Measurements from ENCODE around the gene SH2D3C.
"Not testable (repeated sequence)": the region's sequence is repeated elsewhere in the genome, so short reads cannot be mapped to it uniquely, and the experiment has no call there.

Gene SH2D3C

GRCh38 chr9:127785023-127785932 lies 6.8 kb upstream of the SH2D3C start:
- peak; percentile 81 to 86 for DNase-seq

GRCh38 chr9:127783111-127784008 lies 4.9 kb upstream of the SH2D3C start:
- DNase-seq = peak; percentile 49 to 52

GRCh38 chr9:127781806-127782205 lies 3.3 kb upstream of the SH2D3C start:
- DNase-seq = no peak

- DNase-seq = not testable (repeated sequence)
These were observed 2.4 kb upstream of the SH2D3C start for GRCh38 chr9:127780909-127781308.

- DNase-seq = no peak
These were observed 1.8 kb upstream of the SH2D3C start for GRCh38 chr9:127780126-127780885.

- DNase-seq = peak; percentile 46 to 49
These were observed 893 bp upstream of the SH2D3C start for GRCh38 chr9:127779136-127779981.

GRCh38 chr9:127777368-127777980 lies 992 bp downstream of the SH2D3C start:
- no peak for DNase-seq

GRCh38 chr9:127776924-127777289 lies 1.6 kb downstream of the SH2D3C start:
- no peak for DNase-seq

- DNase-seq = peak; percentile 55 to 61
These were observed 2.1 kb downstream of the SH2D3C start for GRCh38 chr9:127776195-127776923.

- DNase-seq = no peak
These were observed 4.5 kb downstream of the SH2D3C start for GRCh38 chr9:127773981-127774380.

GRCh38 chr9:127773272-127773671 lies 5.2 kb downstream of the SH2D3C start:
- no peak for DNase-seq

- no peak for DNase-seq
These were observed 5.9 kb downstream of the SH2D3C start for GRCh38 chr9:127772603-127773002.

- no peak for DNase-seq
These were observed 6.8 kb downstream of the SH2D3C start for GRCh38 chr9:127771570-127772189.

GRCh38 chr9:127770905-127771569 lies 7.4 kb downstream of the SH2D3C start:
- peak; percentile 93 to 97 for DNase-seq

GRCh38 chr9:127770583-127770904 lies 7.9 kb downstream of the SH2D3C start:
- DNase-seq = no peak

GRCh38 chr9:127769929-127770582 lies 8.4 kb downstream of the SH2D3C start:
- DNase-seq = no peak

- no peak for DNase-seq
These were observed 9.4 kb downstream of the SH2D3C start for GRCh38 chr9:127769101-127769500.

- no peak for DNase-seq
These were observed 9.8 kb downstream of the SH2D3C start for GRCh38 chr9:127768698-127769097.

GRCh38 chr9:127767909-127768331 lies 10.5 kb downstream of the SH2D3C start:
- DNase-seq = no peak
